Epithelial cell of proximal tubule (primary cell): Measurements from ENCODE around the gene ACTL7A. TPM values are rescaled to one million over a fixed set of nuclear protein-coding genes. Genes with fewer than 3 reads are reported as not detected.

Source experiments
- DNase-seq: peaks from one replicate; pipeline ENCODE4 v3.0.0-alpha.2; 2011; ENCODE audit warnings: low read depth
- H3K4me3 ChIP-seq: 2 replicates; pipeline ENCODE4 v1.5.1; 2011; ENCODE audit warnings: low read depth, mild to moderate bottlenecking, low read length
- total RNA-seq: library from RNA; depleted of rRNA; stranded (reverse); fragments of >200 nt; gene quantifications from 2 replicates; pipeline ENCODE4 v1.2.3, GENCODE V29; 2015
- TF ChIP-seq, protein P1 (sequence below): conservative IDR thresholded peaks from 2 replicates; pipeline ENCODE4 v1.5.1; 2012; ENCODE audit warnings: low read depth, mild to moderate bottlenecking, low read length

ACTL7A gene
- total RNA-seq, 1 donor from 2014 or later, result not detected

DNA sequence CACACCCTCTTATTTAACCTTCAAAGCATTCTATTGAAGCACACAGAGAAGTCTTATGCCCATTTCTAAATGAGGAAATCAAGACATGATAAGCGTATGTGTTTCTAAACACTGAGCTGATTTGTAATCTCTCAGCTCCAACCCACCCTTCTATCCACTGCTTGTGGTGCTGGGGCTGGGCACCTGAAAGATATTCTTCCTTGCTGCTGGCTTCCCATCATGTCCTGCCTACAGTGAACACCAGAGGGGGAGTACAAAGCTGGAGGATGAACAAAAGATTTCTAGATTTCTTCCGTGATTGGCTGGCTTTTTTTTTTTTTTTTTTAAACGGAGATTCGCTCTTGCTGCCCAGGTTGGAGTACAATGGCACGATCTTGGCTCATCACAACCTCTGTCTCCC is 14.4 kb downstream of the ACTL7A start:
- H3K4me3 ChIP-seq, result no peak overlapping the region
- no peak for DNase-seq
- TF ChIP-seq, protein P1, sequence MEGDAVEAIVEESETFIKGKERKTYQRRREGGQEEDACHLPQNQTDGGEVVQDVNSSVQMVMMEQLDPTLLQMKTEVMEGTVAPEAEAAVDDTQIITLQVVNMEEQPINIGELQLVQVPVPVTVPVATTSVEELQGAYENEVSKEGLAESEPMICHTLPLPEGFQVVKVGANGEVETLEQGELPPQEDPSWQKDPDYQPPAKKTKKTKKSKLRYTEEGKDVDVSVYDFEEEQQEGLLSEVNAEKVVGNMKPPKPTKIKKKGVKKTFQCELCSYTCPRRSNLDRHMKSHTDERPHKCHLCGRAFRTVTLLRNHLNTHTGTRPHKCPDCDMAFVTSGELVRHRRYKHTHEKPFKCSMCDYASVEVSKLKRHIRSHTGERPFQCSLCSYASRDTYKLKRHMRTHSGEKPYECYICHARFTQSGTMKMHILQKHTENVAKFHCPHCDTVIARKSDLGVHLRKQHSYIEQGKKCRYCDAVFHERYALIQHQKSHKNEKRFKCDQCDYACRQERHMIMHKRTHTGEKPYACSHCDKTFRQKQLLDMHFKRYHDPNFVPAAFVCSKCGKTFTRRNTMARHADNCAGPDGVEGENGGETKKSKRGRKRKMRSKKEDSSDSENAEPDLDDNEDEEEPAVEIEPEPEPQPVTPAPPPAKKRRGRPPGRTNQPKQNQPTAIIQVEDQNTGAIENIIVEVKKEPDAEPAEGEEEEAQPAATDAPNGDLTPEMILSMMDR, result no peak

DNA sequence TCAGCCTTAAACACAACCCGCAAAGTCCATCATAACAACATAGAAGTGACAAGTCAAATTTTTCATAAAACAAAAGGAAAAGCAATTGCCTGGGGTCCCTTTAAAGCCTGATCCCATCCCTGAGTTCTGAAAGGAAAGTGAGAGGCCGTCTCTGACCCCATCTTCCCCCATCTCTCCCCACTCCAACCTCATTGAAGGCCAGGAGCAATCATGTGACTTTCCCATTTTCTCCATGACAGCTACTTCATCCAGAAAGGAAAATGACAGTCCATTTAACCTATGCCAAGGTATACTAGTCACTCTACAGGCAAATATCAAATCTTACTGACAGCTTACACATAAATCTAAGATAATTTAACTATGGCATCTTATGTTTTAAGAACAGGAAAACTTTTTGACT is 15.5 kb downstream of the ACTL7A start:
- no peak overlapping the region for H3K4me3 ChIP-seq
- TF ChIP-seq, protein P1, result no peak
- DNase-seq, result no peak

DNA sequence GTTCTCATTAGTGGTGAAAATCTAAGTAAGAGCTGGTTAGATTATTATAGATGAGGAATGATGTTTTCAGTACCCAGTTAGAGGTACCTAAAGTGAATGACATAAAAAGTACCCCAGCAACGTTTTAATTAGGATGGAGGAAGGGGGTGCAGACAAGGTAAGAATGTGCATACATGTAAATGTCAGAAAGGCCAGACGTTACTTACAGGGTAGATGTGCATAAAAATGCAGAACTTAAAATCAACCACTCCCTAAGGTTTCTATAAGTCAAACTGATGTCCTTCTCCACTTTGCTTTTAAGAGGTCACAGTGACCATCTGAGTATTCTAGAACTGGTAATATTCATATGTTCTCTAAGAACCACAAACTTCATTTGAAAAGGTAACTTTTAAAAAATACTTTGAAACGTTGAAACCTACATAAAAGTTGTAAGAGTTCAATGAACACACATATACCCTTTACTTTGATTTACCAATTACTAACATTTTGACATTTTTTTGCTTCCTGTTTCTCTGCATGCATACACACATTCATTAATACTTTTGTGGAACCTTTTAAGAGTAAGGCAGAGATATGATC is 18.8 kb downstream of the ACTL7A start:
- H3K4me3 ChIP-seq, result no peak overlapping the region
- TF ChIP-seq, protein P1, result no peak
- no peak for DNase-seq

DNA sequence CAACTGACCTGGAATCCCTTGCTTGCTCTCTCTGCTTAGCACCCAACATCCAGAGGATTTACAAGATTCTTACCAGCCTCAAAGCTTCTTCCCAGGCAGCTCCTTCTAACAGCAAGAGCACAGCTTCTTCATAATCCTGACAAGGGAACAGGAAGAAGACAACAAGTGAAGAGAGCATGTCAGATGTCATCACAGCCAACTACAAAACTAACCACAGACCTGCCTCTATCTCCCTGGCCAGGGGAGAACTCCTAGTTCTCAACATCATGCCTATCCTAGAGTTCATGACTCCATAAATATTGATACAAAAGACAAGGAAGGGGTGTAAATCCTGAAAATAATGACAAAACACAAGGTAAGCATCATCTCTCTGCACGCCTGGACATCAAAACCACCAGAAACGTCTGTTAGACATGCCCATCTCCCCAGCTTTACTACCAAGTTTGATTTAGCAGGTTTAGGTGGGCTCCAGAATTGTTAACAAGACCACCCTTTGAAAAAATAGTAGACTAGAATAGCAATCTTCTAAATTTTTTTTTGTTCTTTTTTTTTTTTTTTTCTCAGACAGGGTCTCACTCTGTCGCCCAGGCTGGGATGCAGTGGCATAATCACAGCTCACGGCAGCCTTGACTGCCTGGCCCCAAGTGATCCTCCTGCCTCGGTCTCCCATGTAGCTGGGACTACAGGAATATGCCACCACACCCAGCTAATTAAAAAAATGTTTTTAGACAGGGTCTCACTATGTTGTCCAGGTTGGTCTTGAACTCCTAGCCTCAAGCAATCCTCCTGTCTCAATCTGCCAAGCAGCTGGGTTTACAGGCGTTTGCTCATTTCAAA is 20.2 kb downstream of the ACTL7A start:
- TF ChIP-seq, protein P1, result no peak
- no peak overlapping the region for H3K4me3 ChIP-seq
- no peak for DNase-seq

DNA sequence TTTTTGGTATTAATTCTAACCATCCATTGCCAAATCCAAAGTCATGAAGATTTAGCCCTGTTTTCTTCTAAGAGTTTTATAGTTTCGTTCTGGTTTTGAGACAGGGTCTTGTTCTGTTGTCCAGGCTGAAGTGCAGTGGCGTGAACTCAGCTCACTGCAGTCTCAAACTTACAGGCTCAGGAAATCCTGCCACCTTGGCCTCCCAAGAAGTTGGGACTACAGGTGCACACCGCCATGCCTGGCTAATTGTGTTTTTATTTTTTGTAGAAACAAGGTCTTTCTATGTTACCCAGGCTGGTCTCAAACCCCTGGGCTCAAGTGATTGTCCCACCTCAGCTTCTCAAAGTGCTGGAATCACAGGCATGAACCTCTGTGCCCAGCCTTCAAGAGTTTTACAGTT is 21.0 kb downstream of the ACTL7A start:
- no peak overlapping the region for H3K4me3 ChIP-seq
- TF ChIP-seq, protein P1, result no peak
- no peak for DNase-seq

DNA sequence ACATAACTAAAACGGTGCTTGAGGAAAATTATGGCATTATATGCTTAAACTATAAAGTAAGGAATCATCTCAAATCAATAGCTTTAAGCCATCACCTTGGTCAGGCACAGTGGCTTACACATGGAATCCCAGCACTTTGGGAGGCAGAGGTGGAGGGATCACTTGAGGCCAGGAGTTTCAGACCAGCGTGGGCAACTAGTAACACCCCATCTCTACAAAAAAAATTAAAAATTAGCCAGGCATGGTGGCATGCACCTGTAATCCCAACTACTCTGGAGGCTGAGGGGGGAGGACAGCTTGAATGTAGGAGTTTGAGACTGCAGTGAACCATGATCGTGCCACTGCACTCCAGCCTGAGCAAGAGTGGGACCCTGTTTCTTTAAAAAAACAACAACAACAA is 22.6 kb downstream of the ACTL7A start:
- H3K4me3 ChIP-seq, result no peak overlapping the region
- TF ChIP-seq, protein P1, result no peak
- no peak for DNase-seq
